ENCODE results near the gene NRF1.

NRF1 gene

GRCh38 chr7:129774359-129774758 lies 162.8 kb downstream of the NRF1 start:
- H3K4me3 ChIP-seq (ENCODE audit: control insufficient read depth, low read depth, low read length) = no peak overlapping the region
- DNase-seq (ENCODE audit: low read depth) = no peak
- no peak for TF ChIP-seq CTCF (conservative IDR thresholded peaks at IDR 0.05; ENCODE audit: control insufficient read depth, insufficient read depth, low read depth, low read length)

GRCh38 chr7:129774871-129775694 lies 163.6 kb downstream of the NRF1 start:
- no peak for TF ChIP-seq CTCF (conservative IDR thresholded peaks at IDR 0.05; ENCODE audit: control insufficient read depth, insufficient read depth, low read depth, low read length)
- no peak for DNase-seq (ENCODE audit: low read depth)
- H3K4me3 ChIP-seq (ENCODE audit: control insufficient read depth, low read depth, low read length) = no peak overlapping the region

GRCh38 chr7:129775695-129776361 lies 164.3 kb downstream of the NRF1 start:
- no peak overlapping the region for H3K4me3 ChIP-seq (ENCODE audit: control insufficient read depth, low read depth, low read length)
- no peak for DNase-seq (ENCODE audit: low read depth)
- TF ChIP-seq CTCF (conservative IDR thresholded peaks at IDR 0.05; ENCODE audit: control insufficient read depth, insufficient read depth, low read depth, low read length) = no peak

GRCh38 chr7:129776362-129776722 lies 164.8 kb downstream of the NRF1 start:
- DNase-seq (ENCODE audit: low read depth) = no peak
- no peak overlapping the region for H3K4me3 ChIP-seq (ENCODE audit: control insufficient read depth, low read depth, low read length)
- TF ChIP-seq CTCF (conservative IDR thresholded peaks at IDR 0.05; ENCODE audit: control insufficient read depth, insufficient read depth, low read depth, low read length) = no peak

- no peak overlapping the region for H3K4me3 ChIP-seq (ENCODE audit: control insufficient read depth, low read depth, low read length)
- no peak for DNase-seq (ENCODE audit: low read depth)
- no peak for TF ChIP-seq CTCF (conservative IDR thresholded peaks at IDR 0.05; ENCODE audit: control insufficient read depth, insufficient read depth, low read depth, low read length)
Measured at GRCh38 chr7:129777195-129777844, 165.8 kb downstream of the NRF1 start.

- DNase-seq (ENCODE audit: low read depth) = no peak
- no peak for TF ChIP-seq CTCF (conservative IDR thresholded peaks at IDR 0.05; ENCODE audit: control insufficient read depth, insufficient read depth, low read depth, low read length)
- no peak overlapping the region for H3K4me3 ChIP-seq (ENCODE audit: control insufficient read depth, low read depth, low read length)
Measured at GRCh38 chr7:129777993-129778769, 166.7 kb downstream of the NRF1 start.
